Gastrocnemius medialis (tissue), 4 donors: ENCODE results near the gene YLPM1.

Source experiments
- POLR2A ChIP-seq, 2 donors: fragments of 450-650 bp; IDR thresholded peaks; one replicate each; pipeline ENCODE4 v1.6.1; 2017; ENCODE audit warnings: antibody characterized with exemption in 2 of 2, mild to moderate bottlenecking in 2 of 2, moderate library complexity in 2 of 2
- TF ChIP-seq, protein P1 (sequence below), 5 experiments: fragments of 450-650 bp in 3 of 5; fragments of 200-600 bp in 2 of 5; sonication (generic) in 2 of 5; IDR thresholded peaks in 4 of 5; conservative IDR thresholded peaks in 1 of 5; 1 replicate in 4 of 5; 2 replicates in 1 of 5; pipeline ENCODE4 v1.5.1; 2016 to 2019; ENCODE audit warnings: antibody characterized with exemption in 5 of 5, mild to moderate bottlenecking in 3 of 5, moderate library complexity in 3 of 5

GRCh38 chr14:74838166-74838565 is 75.0 kb downstream of the YLPM1 start:
- TF ChIP-seq, protein P1, sequence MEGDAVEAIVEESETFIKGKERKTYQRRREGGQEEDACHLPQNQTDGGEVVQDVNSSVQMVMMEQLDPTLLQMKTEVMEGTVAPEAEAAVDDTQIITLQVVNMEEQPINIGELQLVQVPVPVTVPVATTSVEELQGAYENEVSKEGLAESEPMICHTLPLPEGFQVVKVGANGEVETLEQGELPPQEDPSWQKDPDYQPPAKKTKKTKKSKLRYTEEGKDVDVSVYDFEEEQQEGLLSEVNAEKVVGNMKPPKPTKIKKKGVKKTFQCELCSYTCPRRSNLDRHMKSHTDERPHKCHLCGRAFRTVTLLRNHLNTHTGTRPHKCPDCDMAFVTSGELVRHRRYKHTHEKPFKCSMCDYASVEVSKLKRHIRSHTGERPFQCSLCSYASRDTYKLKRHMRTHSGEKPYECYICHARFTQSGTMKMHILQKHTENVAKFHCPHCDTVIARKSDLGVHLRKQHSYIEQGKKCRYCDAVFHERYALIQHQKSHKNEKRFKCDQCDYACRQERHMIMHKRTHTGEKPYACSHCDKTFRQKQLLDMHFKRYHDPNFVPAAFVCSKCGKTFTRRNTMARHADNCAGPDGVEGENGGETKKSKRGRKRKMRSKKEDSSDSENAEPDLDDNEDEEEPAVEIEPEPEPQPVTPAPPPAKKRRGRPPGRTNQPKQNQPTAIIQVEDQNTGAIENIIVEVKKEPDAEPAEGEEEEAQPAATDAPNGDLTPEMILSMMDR (IDR thresholded peaks at IDR 0.05 in 4 of 5, conservative IDR thresholded peaks at IDR 0.05 in 1 of 5) = no peak
- no peak for TF ChIP-seq POLR2A (IDR thresholded peaks at IDR 0.05)
